Liver (tissue), 9 donors: Measurements from ENCODE around the gene TTC34. TPM values are rescaled to one million over a fixed set of nuclear protein-coding genes. Genes with fewer than 3 reads are reported as not detected.

Experiments used
- DNase-seq: peaks from one replicate; pipeline ENCODE4 v3.0.0-alpha.2; 2017; ENCODE audit warnings: low spot score
- H3K27ac ChIP-seq, 2 donors: one replicate each; pipeline ENCODE4 v1.7.0; 2013; ENCODE audit warnings: inconsistent platforms in 2 of 2, low read length in 2 of 2, control low read depth in 1 of 2, low read depth in 1 of 2, mild to moderate bottlenecking in 1 of 2
- H3K27me3 ChIP-seq, 4 donors: one replicate each; pipeline versions ENCODE4 v1.6.1 to v1.7.0; 2013; ENCODE audit warnings: low read length in 3 of 4, inconsistent platforms in 1 of 4, mild to moderate bottlenecking in 1 of 4, moderate library complexity in 1 of 4; ENCODE audit not compliant: control insufficient read depth in 4 of 4, insufficient read depth in 4 of 4
- H3K36me3 ChIP-seq, 4 donors: one replicate each; pipeline versions ENCODE4 v1.6.1 to v1.7.0; 2013; ENCODE audit warnings: low read length in 3 of 4, mild to moderate bottlenecking in 3 of 4, low read depth in 1 of 4, moderate library complexity in 1 of 4; ENCODE audit not compliant: control insufficient read depth in 4 of 4, insufficient read depth in 3 of 4
- H3K4me1 ChIP-seq, 4 donors: one replicate each; pipeline versions ENCODE4 v1.6.1 to v1.7.0; 2013; ENCODE audit warnings: low read length in 3 of 4, mild to moderate bottlenecking in 3 of 4, moderate library complexity in 1 of 4; ENCODE audit not compliant: control insufficient read depth in 4 of 4, insufficient read depth in 4 of 4
- H3K4me3 ChIP-seq, 3 donors: one replicate each; pipeline versions ENCODE4 v1.6.1 to v1.7.0; 2013; ENCODE audit warnings: low read length in 3 of 3, control low read depth in 1 of 3, low read depth in 1 of 3, mild to moderate bottlenecking in 1 of 3
- H3K9ac ChIP-seq, 2 donors: one replicate each; pipeline ENCODE4 v1.7.0; 2013; ENCODE audit warnings: low read length in 2 of 2, mild to moderate bottlenecking in 2 of 2, moderate library complexity in 2 of 2, control low read depth in 1 of 2, low read depth in 1 of 2
- H3K9me3 ChIP-seq, 4 donors: one replicate each; pipeline versions ENCODE4 v1.6.1 to v1.7.0; 2013; ENCODE audit warnings: low read length in 3 of 4; ENCODE audit not compliant: control insufficient read depth in 4 of 4
- ATF3 ChIP-seq: IDR thresholded peaks from 2 replicates; pipeline ENCODE4 v1.6.1; 2016; ENCODE audit warnings: antibody characterized with exemption
- CTCF ChIP-seq: fragments of 150-350 bp; IDR thresholded peaks from 2 replicates; pipeline ENCODE4 v1.5.1; 2017; ENCODE audit warnings: improper control_type of control experiment, low read depth, low read length; ENCODE audit not compliant: missing input control
- EGR1 ChIP-seq, 2 donors: IDR thresholded peaks; 2 replicates each; pipeline ENCODE4 v1.6.1; 2016 to 2018; ENCODE audit warnings: antibody characterized with exemption in 2 of 2, low read depth in 2 of 2
- FOXA1 ChIP-seq: IDR thresholded peaks from 2 replicates; pipeline ENCODE4 v1.6.1; 2016; ENCODE audit warnings: antibody characterized with exemption
- FOXA2 ChIP-seq: IDR thresholded peaks from 2 replicates; pipeline ENCODE4 v1.6.1; 2016; ENCODE audit warnings: antibody characterized with exemption
- GABPA ChIP-seq, 2 donors: IDR thresholded peaks in 1 of 2; conservative IDR thresholded peaks in 1 of 2; 2 replicates each; pipeline ENCODE4 v1.6.1; 2016; ENCODE audit warnings: antibody characterized with exemption in 2 of 2, mild to moderate bottlenecking in 1 of 2, moderate library complexity in 1 of 2
- HNF4A ChIP-seq, 2 donors: conservative IDR thresholded peaks; 2 replicates each; pipeline ENCODE4 v1.6.1; 2016; ENCODE audit warnings: antibody characterized with exemption in 2 of 2, mild to moderate bottlenecking in 2 of 2
- HNF4G ChIP-seq: IDR thresholded peaks from 2 replicates; pipeline ENCODE4 v1.6.1; 2016; ENCODE audit warnings: antibody characterized with exemption
- JUND ChIP-seq, 2 donors: IDR thresholded peaks; 2 replicates each; pipeline ENCODE4 v1.6.1; 2016; ENCODE audit warnings: antibody characterized with exemption in 2 of 2
- MAX ChIP-seq: IDR thresholded peaks from 2 replicates; pipeline ENCODE4 v1.6.1; 2016; ENCODE audit warnings: antibody characterized with exemption
- NR2F2 ChIP-seq: IDR thresholded peaks from 2 replicates; pipeline ENCODE4 v1.6.1; 2016; ENCODE audit warnings: antibody characterized with exemption
- RAD21 ChIP-seq, 2 donors: IDR thresholded peaks; 2 replicates each; pipeline ENCODE4 v1.6.1; 2016; ENCODE audit warnings: antibody characterized with exemption in 2 of 2, mild to moderate bottlenecking in 2 of 2
- REST ChIP-seq: IDR thresholded peaks from 2 replicates; pipeline ENCODE4 v1.6.1; 2016; ENCODE audit warnings: antibody characterized with exemption, mild to moderate bottlenecking
- RXRA ChIP-seq, 2 donors: IDR thresholded peaks; 2 replicates each; pipeline ENCODE4 v1.6.1; 2017 to 2018; ENCODE audit warnings: antibody characterized with exemption in 2 of 2, mild to moderate bottlenecking in 1 of 2
- SP1 ChIP-seq: IDR thresholded peaks from 2 replicates; pipeline ENCODE4 v1.6.1; 2018; ENCODE audit warnings: antibody characterized with exemption, mild to moderate bottlenecking
- TAF1 ChIP-seq: conservative IDR thresholded peaks from 2 replicates; pipeline ENCODE4 v1.6.1; 2016; ENCODE audit warnings: antibody characterized with exemption, mild to moderate bottlenecking
- YY1 ChIP-seq: IDR thresholded peaks from 2 replicates; pipeline ENCODE4 v1.6.1; 2016; ENCODE audit warnings: antibody characterized with exemption, mild to moderate bottlenecking
- ZBTB33 ChIP-seq: IDR thresholded peaks from 2 replicates; pipeline ENCODE4 v1.6.1; 2016; ENCODE audit warnings: antibody characterized with exemption
- WGBS: extraction: QIAGEN DNeasy Blood & Tissue Kit; methylation state at CpG from one replicate; pipeline ENCODE4 v1.1.7; 2013; 5-methylcytosine and 5-hydroxymethylcytosine counted together
- polyA plus RNA-seq, 2 donors: library from polyadenylated mRNA; stranded (reverse) in 1 of 2; unstranded in 1 of 2; fragments of 200-250 nt in 1 of 2; fragments of >200 nt in 1 of 2; fragmentation: Nextera tagmentation in 1 of 2; extraction: Ambion mirVana in 1 of 2; gene quantifications; one replicate each; pipeline versions ENCODE4 v1.2.1 to v1.2.3, GENCODE V29; 2013 to 2015
- total RNA-seq, 2 donors: library from RNA; depleted of rRNA; stranded (reverse); fragments of >200 nt; gene quantifications; one replicate each; pipeline ENCODE4 v1.2.3, GENCODE V29; 2014
- donor health status: healthy.
- donor health status: healthy.
- donor health status: healthy.
- donor health status: healthy.
- donor health status: healthy.

TTC34 gene
- total and polyA plus RNA-seq, 4 donors: 0.01 to 0.25 (median 0.08) TPM; not detected in 1

- TF ChIP-seq HNF4A (conservative IDR thresholded peaks at IDR 0.05) (no peak), YY1 (no peak), HNF4G (no peak), ZBTB33 (no peak), EGR1 (IDR thresholded peaks at IDR 0.05; ENCODE audit: low read depth in 2 of 2) (no peak), NR2F2 (no peak), GABPA (IDR thresholded peaks at IDR 0.05 in 1 of 2, conservative IDR thresholded peaks at IDR 0.05 in 1 of 2) (no peak), RXRA (IDR thresholded peaks at IDR 0.05) (no peak), JUND (IDR thresholded peaks at IDR 0.05) (no peak), FOXA1 (no peak), CTCF (no peak), RAD21 (IDR thresholded peaks at IDR 0.05) (no peak), REST (no peak), TAF1 (no peak), SP1 (no peak), FOXA2 (no peak), ATF3 (no peak), MAX (no peak)
- Histone ChIP-seq H3K27ac (no peak overlapping the region), H3K4me1 (no peaks in the 10 kb centered on the region), H3K36me3 (no peaks in the 10 kb centered on the region), H3K9ac (no peak overlapping the region), H3K9me3 (no peaks in the 10 kb centered on the region), H3K4me3 (no peak overlapping the region), H3K27me3 (no peaks in the 10 kb centered on the region)
- DNase-seq: no peak
- WGBS: 88% methylated on average over 36 of the region's 36 CpGs
Observed at GRCh38 chr1:2606881-2607621, 194.4 kb downstream of the TTC34 start.
